HG02763 (cell line): Measurements from ENCODE around the gene MAN2A2.
"Not testable (repeated sequence)": the region's sequence is repeated elsewhere in the genome, so short reads cannot be mapped to it uniquely, and the experiment has no call there.

Experiments
- ATAC-seq: cut with Tn5 transposase; IDR thresholded peaks from one replicate; pipeline ENCODE4 v1.9.1; 2021; ENCODE audit warnings: mild to moderate bottlenecking, moderate library complexity; ENCODE audit not compliant: unreplicated experiment

MAN2A2 gene

DNA sequence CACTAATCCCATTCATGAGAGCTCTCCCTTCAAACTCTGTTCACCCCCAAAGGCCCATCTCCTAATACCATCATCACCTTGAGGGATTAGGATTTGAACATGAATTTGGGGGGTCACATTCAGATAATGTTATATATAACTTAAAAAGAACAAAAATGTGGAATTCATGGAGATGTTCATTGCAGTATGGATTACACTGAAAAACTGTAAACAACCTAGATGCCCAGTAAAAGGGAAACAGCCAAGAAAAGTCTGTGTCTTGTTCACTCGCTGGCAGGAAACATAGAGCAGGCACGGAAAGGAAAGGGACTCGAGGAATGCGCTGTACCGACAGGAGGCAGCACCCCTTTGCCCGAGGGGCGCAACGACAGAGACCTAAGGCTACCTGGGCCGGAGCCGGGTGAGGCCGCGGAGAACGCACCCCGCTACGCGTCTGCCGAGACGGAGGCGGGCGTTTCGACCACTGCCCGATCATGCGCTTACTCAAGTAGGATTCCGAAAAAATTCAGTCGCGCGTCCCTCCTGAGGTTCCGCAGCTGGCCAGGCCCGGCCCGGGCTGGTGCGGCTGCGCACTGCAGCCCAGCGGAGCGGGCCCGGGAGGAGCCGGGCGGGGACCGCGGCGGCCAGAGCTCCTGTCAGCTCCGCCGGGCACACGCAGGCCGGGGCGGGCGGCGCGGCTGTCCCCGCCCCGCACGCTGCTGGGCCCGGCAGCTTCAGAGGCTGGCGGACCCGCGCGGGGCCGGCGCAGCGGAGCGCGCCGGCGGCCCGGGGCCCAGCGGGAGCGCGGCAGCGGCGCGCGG, 862 bp upstream of the MAN2A2 start:
- peak; percentile 65 for ATAC-seq

DNA sequence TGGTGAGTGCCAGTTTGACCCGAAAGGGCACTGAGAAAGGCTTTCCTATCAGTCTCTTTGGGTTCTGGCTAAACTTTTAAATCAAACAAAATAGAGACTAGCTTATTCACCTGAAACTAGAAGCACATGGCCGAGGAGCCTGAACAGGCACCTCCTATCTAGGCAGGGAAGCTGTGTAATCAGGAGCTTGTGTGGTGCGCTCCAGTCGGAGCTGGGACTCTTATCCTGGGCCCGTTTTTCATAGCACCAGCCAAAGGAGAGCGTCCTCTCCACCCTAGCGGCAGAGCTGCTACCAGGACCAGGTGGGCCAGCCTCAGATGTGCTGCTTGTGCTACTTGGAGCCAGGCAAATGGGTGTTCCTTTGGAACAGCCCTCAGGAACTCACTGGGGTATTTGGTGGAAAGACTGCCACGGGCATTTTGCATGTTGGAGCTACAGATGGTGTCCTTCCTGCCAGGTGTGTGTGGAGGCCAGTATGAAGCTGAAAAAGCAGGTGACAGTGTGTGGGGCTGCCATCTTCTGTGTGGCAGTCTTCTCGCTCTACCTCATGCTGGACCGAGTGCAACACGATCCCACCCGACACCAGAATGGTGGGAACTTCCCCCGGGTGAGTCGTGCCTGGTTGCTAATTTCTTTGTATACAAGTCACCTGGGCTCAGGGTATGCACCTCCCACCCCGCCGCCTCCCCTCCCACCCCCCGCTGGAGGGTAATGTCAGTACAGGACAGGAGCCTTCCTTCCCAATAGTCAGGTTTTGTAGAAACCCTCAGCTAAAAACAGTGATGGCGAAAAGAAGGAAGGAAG, 833 bp downstream of the MAN2A2 start:
- no peak for ATAC-seq

- ATAC-seq: no peak
These were observed 1.6 kb downstream of the MAN2A2 start for GRCh38 chr15:90904746-90905145.

GRCh38 chr15:90905306-90906180, 2.4 kb downstream of the MAN2A2 start:
- ATAC-seq: no peak

- no peak for ATAC-seq
These were observed 3.2 kb downstream of the MAN2A2 start for GRCh38 chr15:90906181-90906849.

- no peak for ATAC-seq
These were observed 4.1 kb downstream of the MAN2A2 start for GRCh38 chr15:90907051-90907660.

DNA sequence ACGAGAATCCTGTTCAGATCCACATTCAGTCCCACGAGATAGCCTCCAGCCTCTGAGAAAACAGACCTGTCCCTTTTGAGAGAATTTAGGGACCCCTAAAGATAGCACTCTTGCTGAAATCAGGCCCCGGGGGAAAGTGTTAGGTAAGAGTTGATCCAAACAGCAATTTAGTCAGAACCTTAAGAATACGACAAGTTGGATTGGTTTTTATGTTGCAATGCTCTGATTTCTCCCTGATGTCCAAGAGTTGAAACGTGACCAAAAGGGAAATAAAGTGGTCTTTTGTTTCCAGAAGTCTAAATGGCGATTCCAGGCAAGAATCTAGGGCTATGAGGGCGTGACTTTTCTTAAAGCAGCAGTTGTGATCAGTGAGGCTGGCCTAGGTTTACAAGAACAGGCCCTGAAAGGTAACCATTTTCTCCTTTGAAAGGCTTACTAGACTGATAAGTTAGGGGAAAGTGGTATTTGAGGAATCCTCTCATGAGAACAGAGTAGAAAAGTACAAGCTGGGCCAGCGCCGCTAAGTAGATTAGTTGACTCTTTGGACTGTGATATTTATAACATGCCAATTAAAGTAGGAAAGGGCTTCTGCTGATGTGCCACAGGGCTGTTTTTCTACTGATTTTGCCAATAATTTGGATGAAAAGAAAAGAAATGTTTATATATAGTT, 4.9 kb downstream of the MAN2A2 start:
- ATAC-seq: no peak

DNA sequence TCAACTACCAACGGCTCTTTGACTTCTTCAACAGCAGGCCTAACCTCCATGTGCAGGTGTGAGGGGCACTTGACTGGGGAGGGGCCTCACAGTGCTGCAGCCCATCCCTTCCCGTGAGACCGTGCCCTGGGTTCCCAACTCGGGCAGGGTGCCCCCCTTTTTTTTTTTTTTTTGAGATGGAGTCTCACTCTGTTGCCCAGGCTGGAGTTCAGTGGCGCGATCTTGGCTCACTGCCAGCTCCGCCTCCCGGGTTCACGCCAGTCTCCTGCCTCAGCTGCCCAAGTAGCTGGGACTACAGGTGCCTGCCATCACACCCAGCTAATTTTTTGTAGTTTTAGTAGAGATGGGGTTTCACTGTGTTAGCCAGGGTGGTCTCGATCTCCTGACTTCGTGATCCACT, 6.3 kb downstream of the MAN2A2 start:
- ATAC-seq: not testable (repeated sequence)

GRCh38 chr15:90909976-90910375, 6.9 kb downstream of the MAN2A2 start:
- no peak for ATAC-seq

- ATAC-seq: no peak
These were observed 7.6 kb downstream of the MAN2A2 start for GRCh38 chr15:90910441-90911301.

DNA sequence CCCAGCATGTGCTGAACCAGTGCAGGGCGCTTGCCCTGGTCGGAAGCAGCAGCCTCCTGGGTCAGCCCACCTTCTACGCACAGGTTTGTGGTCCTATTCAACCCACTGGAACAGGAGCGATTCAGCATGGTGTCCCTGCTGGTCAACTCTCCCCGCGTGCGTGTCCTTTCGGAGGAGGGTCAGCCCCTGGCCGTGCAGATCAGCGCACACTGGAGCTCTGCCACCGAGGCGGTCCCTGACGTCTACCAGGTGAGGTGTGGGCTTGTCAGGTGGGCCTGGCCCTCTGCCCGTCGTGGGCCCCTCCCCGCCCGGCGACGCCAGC, 8.2 kb downstream of the MAN2A2 start:
- ATAC-seq: no peak

DNA sequence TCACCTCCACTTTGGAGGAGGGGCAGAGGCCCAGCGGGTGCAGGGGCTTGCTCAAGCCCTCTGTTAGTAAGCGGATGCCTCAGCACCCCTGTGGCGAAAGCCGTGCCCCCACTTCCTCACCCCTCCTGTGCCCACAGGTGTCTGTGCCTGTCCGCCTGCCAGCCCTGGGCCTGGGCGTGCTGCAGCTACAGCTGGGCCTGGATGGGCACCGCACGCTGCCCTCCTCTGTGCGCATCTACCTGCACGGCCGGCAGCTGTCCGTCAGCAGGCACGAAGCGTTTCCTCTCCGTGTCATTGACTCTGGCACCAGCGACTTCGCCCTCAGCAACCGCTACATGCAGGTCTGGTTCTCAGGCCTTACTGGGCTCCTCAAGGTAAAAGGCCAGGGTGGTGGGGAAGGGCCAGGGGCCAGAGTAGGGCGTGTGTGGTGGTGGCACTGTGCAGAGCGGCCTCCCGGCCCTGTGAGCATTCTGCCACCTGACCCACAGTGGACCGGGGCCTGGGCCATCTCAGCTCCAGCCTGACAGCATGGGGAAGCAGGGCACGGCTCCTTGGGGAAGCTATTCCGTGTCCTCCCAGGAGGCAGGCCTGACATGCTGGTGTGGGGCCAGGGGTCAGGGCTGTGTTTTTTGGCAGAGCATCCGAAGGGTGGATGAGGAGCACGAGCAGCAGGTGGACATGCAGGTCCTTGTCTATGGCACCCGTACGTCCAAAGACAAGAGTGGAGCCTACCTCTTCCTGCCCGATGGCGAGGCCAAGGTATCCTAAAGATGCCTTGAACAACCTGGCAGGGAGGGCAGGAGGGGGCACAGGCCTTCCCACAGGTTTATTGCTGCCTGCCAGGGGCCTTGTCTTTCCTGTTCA, 9.0 kb downstream of the MAN2A2 start:
- no peak for ATAC-seq

- no peak for ATAC-seq
These were observed 9.6 kb downstream of the MAN2A2 start for GRCh38 chr15:90912770-90913075.

DNA sequence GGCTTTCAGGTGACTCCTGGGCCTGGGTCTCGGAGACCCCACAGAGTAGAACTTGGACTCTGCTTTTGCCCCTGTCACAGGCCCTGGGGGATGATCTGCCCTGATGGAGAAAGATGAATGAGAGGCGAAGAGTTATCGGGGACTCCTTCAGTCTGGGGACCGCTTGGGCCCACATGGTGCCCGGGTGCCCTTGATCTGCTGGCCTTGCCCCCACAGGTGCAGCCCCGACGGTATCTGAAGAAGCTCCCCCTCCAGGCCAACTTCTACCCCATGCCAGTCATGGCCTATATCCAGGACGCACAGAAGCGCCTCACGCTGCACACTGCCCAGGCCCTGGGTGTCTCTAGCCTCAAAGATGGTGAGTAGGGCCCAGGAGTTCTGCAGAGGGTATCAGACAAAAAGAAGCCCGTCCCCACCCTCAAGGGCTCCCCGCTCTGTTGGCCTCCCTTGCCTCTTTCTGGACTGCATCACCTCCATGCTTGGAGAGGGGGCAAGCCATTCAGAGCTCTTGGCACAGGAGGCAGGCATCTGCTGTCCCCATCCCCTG, 10.4 kb downstream of the MAN2A2 start:
- ATAC-seq: no peak

- ATAC-seq: no peak
These were observed 11.4 kb downstream of the MAN2A2 start for GRCh38 chr15:90914305-90915080.

DNA sequence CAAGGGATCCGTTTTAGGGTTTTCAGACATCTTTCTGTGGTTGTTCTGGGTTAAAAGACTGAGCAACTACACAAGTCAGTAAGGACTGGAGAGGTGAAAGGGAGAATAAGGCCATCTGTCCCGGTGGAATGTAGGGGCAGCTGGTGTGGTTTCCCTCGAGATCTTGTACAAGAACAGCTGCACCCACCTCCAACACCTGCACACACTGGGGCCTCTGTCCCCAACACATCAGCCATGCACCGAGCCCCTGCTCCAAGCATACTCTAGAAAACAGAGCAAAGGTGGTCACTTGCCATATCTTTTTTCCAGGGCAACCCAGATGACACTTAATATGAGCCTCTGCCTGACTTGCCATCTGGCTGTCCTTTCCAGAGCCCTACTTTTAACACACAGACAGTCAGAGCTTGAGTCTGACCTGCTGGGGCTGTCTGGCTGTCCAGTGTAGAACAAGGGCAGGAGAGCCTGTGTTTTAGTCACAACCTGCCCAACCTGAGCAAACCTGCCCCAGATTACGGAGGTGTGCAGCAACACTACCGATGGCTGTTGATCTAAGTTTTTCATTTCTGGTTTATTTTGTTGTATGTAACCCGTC, 12.2 kb downstream of the MAN2A2 start:
- ATAC-seq: no peak
